A549 (cell line): ENCODE results near the gene SGTA.

Experiments used
- FOSL2 ChIP-seq, 2 experiments: fragments of 450-650 bp in 1 of 2; fragments of >200 bp in 1 of 2; sonication (Bioruptor Twin) in 1 of 2; formaldehyde crosslinking; IDR thresholded peaks; 2 replicates each; pipeline versions ENCODE4 v1.5.0 to v1.6.1; 2016 to 2020; ENCODE audit warnings: mild to moderate bottlenecking in 1 of 2, moderate library complexity in 1 of 2
- HEYL ChIP-seq: fragments of 250-450 bp; sonication (Bioruptor Pico); IDR thresholded peaks from 2 replicates; pipeline ENCODE4 v1.8.0; 2021; ENCODE audit warnings: mild to moderate bottlenecking, moderate library complexity
- NFE2L2 ChIP-seq: fragments of 150-350 bp; conservative IDR thresholded peaks from 2 replicates; pipeline ENCODE4 v1.6.1; 2014; ENCODE audit warnings: low read length
- NR3C1 ChIP-seq: fragments of >200 bp; sonication (Bioruptor Twin); formaldehyde crosslinking; IDR thresholded peaks from 3 replicates; pipeline ENCODE4 v1.6.1; 2017
- POLR2A ChIP-seq: IDR thresholded peaks from 2 replicates; pipeline ENCODE4 v1.6.1; 2012; ENCODE audit warnings: mild to moderate bottlenecking, low read length
- RNF2 ChIP-seq: fragments of 200-600 bp; sonication (generic); IDR thresholded peaks from 2 replicates; pipeline ENCODE4 v1.6.1; 2016; ENCODE audit warnings: low read depth, mild to moderate bottlenecking, antibody characterized with exemption, moderate library complexity, borderline replicate concordance
- TF ChIP-seq, protein P1 (sequence below): fragments of 200-600 bp; sonication (generic); IDR thresholded peaks from 2 replicates; pipeline ENCODE4 v1.6.1; 2016; ENCODE audit warnings: antibody characterized with exemption, mild to moderate bottlenecking, moderate library complexity
- TF ChIP-seq, protein P2 (sequence below): fragments of >200 bp; sonication (Bioruptor Twin); formaldehyde crosslinking; IDR thresholded peaks from 3 replicates; pipeline ENCODE4 v1.5.1; 2016
- TF ChIP-seq, protein P3 (sequence below): fragments of 450-650 bp; IDR thresholded peaks from 2 replicates; pipeline ENCODE4 v1.6.1; 2014; ENCODE audit warnings: antibody characterized with exemption

DNA sequence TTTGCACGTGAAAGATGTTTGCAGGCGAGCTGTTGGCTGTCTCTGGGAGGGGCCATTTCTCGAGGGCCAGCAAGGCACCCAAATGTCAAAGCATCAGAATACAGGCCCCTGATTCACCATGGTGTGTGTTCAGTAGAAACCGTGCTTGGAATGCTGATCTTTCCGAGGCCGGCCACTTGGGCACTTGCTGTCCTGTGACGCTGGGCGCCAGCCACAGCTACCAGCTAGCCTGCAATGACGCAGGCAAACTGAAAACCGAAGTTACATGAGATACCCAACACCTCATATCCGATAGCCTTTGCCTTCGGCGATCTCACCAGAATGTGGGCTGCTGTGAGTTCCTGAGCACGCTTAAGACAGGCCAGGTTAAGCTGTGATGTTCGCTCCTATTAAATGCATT is 14.2 kb upstream of the SGTA start:
- TF ChIP-seq POLR2A (no peak), RNF2 (no peak), NR3C1 (no peak), NFE2L2 (no peak), FOSL2 (IDR thresholded peaks at IDR 0.05) (no peak), FOSL2 (CRISPR knock-in tag; IDR thresholded peaks at IDR 0.05) (no peak), HEYL (CRISPR knock-in tag) (no peak)
- TF ChIP-seq, protein P1, sequence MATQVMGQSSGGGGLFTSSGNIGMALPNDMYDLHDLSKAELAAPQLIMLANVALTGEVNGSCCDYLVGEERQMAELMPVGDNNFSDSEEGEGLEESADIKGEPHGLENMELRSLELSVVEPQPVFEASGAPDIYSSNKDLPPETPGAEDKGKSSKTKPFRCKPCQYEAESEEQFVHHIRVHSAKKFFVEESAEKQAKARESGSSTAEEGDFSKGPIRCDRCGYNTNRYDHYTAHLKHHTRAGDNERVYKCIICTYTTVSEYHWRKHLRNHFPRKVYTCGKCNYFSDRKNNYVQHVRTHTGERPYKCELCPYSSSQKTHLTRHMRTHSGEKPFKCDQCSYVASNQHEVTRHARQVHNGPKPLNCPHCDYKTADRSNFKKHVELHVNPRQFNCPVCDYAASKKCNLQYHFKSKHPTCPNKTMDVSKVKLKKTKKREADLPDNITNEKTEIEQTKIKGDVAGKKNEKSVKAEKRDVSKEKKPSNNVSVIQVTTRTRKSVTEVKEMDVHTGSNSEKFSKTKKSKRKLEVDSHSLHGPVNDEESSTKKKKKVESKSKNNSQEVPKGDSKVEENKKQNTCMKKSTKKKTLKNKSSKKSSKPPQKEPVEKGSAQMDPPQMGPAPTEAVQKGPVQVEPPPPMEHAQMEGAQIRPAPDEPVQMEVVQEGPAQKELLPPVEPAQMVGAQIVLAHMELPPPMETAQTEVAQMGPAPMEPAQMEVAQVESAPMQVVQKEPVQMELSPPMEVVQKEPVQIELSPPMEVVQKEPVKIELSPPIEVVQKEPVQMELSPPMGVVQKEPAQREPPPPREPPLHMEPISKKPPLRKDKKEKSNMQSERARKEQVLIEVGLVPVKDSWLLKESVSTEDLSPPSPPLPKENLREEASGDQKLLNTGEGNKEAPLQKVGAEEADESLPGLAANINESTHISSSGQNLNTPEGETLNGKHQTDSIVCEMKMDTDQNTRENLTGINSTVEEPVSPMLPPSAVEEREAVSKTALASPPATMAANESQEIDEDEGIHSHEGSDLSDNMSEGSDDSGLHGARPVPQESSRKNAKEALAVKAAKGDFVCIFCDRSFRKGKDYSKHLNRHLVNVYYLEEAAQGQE, result no peak
- TF ChIP-seq, protein P2, sequence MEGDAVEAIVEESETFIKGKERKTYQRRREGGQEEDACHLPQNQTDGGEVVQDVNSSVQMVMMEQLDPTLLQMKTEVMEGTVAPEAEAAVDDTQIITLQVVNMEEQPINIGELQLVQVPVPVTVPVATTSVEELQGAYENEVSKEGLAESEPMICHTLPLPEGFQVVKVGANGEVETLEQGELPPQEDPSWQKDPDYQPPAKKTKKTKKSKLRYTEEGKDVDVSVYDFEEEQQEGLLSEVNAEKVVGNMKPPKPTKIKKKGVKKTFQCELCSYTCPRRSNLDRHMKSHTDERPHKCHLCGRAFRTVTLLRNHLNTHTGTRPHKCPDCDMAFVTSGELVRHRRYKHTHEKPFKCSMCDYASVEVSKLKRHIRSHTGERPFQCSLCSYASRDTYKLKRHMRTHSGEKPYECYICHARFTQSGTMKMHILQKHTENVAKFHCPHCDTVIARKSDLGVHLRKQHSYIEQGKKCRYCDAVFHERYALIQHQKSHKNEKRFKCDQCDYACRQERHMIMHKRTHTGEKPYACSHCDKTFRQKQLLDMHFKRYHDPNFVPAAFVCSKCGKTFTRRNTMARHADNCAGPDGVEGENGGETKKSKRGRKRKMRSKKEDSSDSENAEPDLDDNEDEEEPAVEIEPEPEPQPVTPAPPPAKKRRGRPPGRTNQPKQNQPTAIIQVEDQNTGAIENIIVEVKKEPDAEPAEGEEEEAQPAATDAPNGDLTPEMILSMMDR, result no peak
- TF ChIP-seq, protein P3, sequence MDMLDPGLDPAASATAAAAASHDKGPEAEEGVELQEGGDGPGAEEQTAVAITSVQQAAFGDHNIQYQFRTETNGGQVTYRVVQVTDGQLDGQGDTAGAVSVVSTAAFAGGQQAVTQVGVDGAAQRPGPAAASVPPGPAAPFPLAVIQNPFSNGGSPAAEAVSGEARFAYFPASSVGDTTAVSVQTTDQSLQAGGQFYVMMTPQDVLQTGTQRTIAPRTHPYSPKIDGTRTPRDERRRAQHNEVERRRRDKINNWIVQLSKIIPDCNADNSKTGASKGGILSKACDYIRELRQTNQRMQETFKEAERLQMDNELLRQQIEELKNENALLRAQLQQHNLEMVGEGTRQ, result no peak
